Loucy (cell line): ENCODE measurements around the gene TFAP2C.

Experiments used
- H2AFZ ChIP-seq: fragments of 200-600 bp; sonication (generic); 2 replicates; pipeline ENCODE4 v1.6.0; 2016; ENCODE audit warnings: antibody characterized with exemption, mild to moderate bottlenecking, low read length, moderate library complexity
- H3F3A ChIP-seq: fragments of 200-600 bp; 2 replicates; pipeline ENCODE4 v1.6.0; 2016; ENCODE audit warnings: antibody characterized with exemption, low read depth, mild to moderate bottlenecking
- H3K27me3 ChIP-seq: fragments of 200-600 bp; sonication (generic); 2 replicates; pipeline ENCODE4 v1.6.1; 2014; ENCODE audit warnings: low read length, mild to moderate bottlenecking; ENCODE audit not compliant: insufficient read depth, poor library complexity, severe bottlenecking
- H3K36me3 ChIP-seq: fragments of 200-600 bp; sonication (generic); 2 replicates; pipeline ENCODE4 v1.6.1; 2016; ENCODE audit warnings: low read length; ENCODE audit not compliant: insufficient read depth
- H3K4me1 ChIP-seq: fragments of 200-600 bp; sonication (generic); 2 replicates; pipeline ENCODE4 v1.5.1; 2014; ENCODE audit warnings: low read length, mild to moderate bottlenecking; ENCODE audit not compliant: insufficient read depth, poor library complexity, severe bottlenecking
- H3K4me2 ChIP-seq: fragments of 200-600 bp; sonication (generic); 2 replicates; pipeline ENCODE4 v1.6.0; 2014; ENCODE audit warnings: antibody characterized with exemption, low read length, low read depth, mild to moderate bottlenecking; ENCODE audit not compliant: poor library complexity, severe bottlenecking
- H3K4me3 ChIP-seq: fragments of 200-600 bp; sonication (generic); 2 replicates; pipeline ENCODE4 v1.5.1; 2014; ENCODE audit warnings: low read length, mild to moderate bottlenecking, mixed read lengths; ENCODE audit not compliant: poor library complexity, severe bottlenecking
- H3K79me2 ChIP-seq: fragments of 200-600 bp; sonication (generic); 2 replicates; pipeline ENCODE4 v1.6.1; 2014; ENCODE audit warnings: low read length; ENCODE audit not compliant: insufficient read depth
- H3K9ac ChIP-seq: fragments of 200-600 bp; sonication (generic); 2 replicates; pipeline ENCODE4 v1.6.0; 2014; ENCODE audit warnings: mild to moderate bottlenecking, low read depth, low read length, moderate library complexity; ENCODE audit not compliant: poor library complexity, severe bottlenecking
- H3K9me2 ChIP-seq: fragments of 200-600 bp; sonication (generic); replicated peaks from 2 replicates; pipeline ENCODE4 v1.6.1; 2016; ENCODE audit warnings: low read depth, low read length, mixed read lengths
- H3K9me3 ChIP-seq: fragments of 200-600 bp; sonication (generic); 2 replicates; pipeline ENCODE4 v1.6.1; 2014; ENCODE audit warnings: mild to moderate bottlenecking, antibody characterized with exemption, low read length, low read depth; ENCODE audit not compliant: insufficient read depth
- H4K20me1 ChIP-seq: fragments of 200-600 bp; sonication (generic); 2 replicates; pipeline ENCODE4 v1.6.0; 2014; ENCODE audit warnings: antibody characterized with exemption, low read length, mild to moderate bottlenecking; ENCODE audit not compliant: insufficient read depth, poor library complexity, severe bottlenecking
- CTCF ChIP-seq: fragments of 200-600 bp; sonication (generic); conservative IDR thresholded peaks from 2 replicates; pipeline ENCODE4 v1.5.1; 2014; ENCODE audit warnings: mild to moderate bottlenecking, antibody characterized with exemption, low read length
- EZH2phosphoT487 ChIP-seq: fragments of 200-600 bp; IDR thresholded peaks from 2 replicates; pipeline ENCODE4 v1.6.1; 2018; ENCODE audit warnings: antibody characterized with exemption, mild to moderate bottlenecking, moderate library complexity, borderline replicate concordance

TFAP2C gene

DNA sequence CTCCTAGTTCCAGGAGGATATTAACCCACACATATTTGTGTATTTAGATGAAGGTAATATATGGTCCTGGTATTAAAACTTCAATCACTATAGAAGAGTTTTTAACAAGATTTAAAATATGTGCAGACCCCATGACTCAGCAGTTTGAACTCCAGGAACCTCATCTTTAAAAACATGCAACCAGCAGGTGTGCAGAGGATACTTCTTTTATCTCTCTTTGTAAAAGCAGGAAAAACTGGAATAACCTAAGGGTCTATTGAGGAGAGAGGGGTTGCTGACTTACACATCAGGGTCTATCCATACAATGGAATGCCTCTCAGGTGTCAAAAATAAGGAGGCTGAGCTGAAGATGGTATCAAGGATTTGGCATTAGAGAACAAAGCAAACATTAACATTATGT, 36.9 kb upstream of the TFAP2C start:
- TF ChIP-seq EZH2phosphoT487 (no peak), CTCF (no peak)
- Histone ChIP-seq H4K20me1 (no peaks in the 10 kb centered on the region), H3F3A (no peaks in the 10 kb centered on the region), H3K4me3 (no peak overlapping the region), H2AFZ (no peak overlapping the region), H3K79me2 (no peaks in the 10 kb centered on the region), H3K4me1 (no peaks in the 10 kb centered on the region), H3K36me3 (no peaks in the 10 kb centered on the region), H3K4me2 (no peak overlapping the region), H3K9me2 (no peaks in the 10 kb centered on the region), H3K9ac (no peak overlapping the region), H3K27me3 (no peaks in the 10 kb centered on the region), H3K9me3 (no peaks in the 10 kb centered on the region)

GRCh38 chr20:56592817-56593216, 36.3 kb upstream of the TFAP2C start:
- Histone ChIP-seq H3K4me1 (no peaks in the 10 kb centered on the region), H3K9ac (no peak overlapping the region), H2AFZ (no peak overlapping the region), H3K79me2 (no peaks in the 10 kb centered on the region), H4K20me1 (no peaks in the 10 kb centered on the region), H3K27me3 (no peaks in the 10 kb centered on the region), H3K36me3 (no peaks in the 10 kb centered on the region), H3K4me2 (no peak overlapping the region), H3K9me2 (no peaks in the 10 kb centered on the region), H3F3A (no peaks in the 10 kb centered on the region), H3K4me3 (no peak overlapping the region), H3K9me3 (no peaks in the 10 kb centered on the region)
- TF ChIP-seq CTCF: no peak
- TF ChIP-seq EZH2phosphoT487: no peak

- H3K9me2 ChIP-seq: no peaks in the 10 kb centered on the region
- H3F3A ChIP-seq: no peaks in the 10 kb centered on the region
- no peaks in the 10 kb centered on the region for H3K27me3 ChIP-seq
- no peak overlapping the region for H3K4me3 ChIP-seq
- H2AFZ ChIP-seq: no peak overlapping the region
- H4K20me1 ChIP-seq: no peaks in the 10 kb centered on the region
- H3K9ac ChIP-seq: no peak overlapping the region
- no peaks in the 10 kb centered on the region for H3K79me2 ChIP-seq
- no peaks in the 10 kb centered on the region for H3K9me3 ChIP-seq
- no peak overlapping the region for H3K4me2 ChIP-seq
- H3K4me1 ChIP-seq: no peaks in the 10 kb centered on the region
- no peaks in the 10 kb centered on the region for H3K36me3 ChIP-seq
- no peak for TF ChIP-seq CTCF
- no peak for TF ChIP-seq EZH2phosphoT487
Observed at GRCh38 chr20:56595746-56596475, 33.2 kb upstream of the TFAP2C start.
